ENCODE results near the gene OR52N4. TPM values are rescaled to one million over a fixed set of nuclear protein-coding genes. Genes with fewer than 3 reads are reported as not detected.

OR52N4 gene
- total and polyA plus RNA-seq, 4 donors: 0.14 TPM; not detected in 3

DNA sequence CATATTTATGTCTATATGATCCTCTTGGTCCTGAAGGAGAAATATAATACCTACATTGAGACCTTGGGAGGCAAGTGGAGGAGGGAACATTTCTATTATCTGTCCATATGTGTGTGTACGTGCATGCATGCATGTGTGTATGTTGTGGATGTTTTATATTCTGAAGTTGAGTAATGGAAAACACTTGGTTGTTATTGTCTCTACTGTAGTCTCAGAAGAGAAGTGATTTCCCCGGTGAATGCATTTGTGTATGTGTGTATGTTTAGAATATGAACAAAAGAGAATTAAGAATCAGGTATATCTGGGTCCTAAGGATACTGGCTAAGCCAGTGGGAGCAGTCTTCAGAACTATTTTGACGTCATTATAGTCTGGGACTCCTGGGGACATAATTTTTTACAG lies 37.1 kb downstream of the OR52N4 start, which contains the start of gene OR52N1 (continued):
- TF ChIP-seq SP1 (IDR thresholded peaks at IDR 0.05) (no peak), RXRA (IDR thresholded peaks at IDR 0.05) (no peak)

DNA sequence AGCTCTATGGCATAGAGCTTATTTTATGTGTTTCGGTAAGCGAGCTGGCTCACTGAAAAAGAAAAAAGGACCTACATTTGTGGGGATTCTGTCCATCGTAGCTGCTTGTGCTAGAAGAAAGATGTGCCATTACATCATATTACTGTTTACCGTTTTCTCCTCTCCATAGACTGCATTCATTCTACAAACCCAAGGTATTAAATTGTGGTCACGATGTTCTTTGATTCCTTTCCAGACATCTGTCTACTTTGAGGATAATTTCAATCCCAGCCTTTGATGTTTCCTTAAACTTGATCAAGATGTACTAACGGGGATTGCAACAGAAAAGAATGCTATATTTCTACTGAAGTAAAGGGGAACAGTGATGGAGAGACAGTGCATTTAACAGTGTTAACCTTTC lies 42.5 kb downstream of the OR52N4 start:
- no peaks in the 10 kb centered on the region for H3K36me3 ChIP-seq (ENCODE audit: control insufficient read depth in 4 of 4, insufficient read depth in 3 of 4, low read depth in 1 of 4, low read length in 3 of 4)
- WGBS: 84% methylated on average over 6 of the region's 6 CpGs
- H3K27me3 ChIP-seq (ENCODE audit: control insufficient read depth in 4 of 4, insufficient read depth in 4 of 4, low read length in 3 of 4): peaks cover 0 to 3% (median 0%) of the 10 kb centered on the region in 4 donors
- H3K9ac ChIP-seq (ENCODE audit: low read depth in 1 of 2, low read length in 2 of 2): no peak overlapping the region
- no peak for DNase-seq (ENCODE audit: low spot score)
- TF ChIP-seq, protein P1, sequence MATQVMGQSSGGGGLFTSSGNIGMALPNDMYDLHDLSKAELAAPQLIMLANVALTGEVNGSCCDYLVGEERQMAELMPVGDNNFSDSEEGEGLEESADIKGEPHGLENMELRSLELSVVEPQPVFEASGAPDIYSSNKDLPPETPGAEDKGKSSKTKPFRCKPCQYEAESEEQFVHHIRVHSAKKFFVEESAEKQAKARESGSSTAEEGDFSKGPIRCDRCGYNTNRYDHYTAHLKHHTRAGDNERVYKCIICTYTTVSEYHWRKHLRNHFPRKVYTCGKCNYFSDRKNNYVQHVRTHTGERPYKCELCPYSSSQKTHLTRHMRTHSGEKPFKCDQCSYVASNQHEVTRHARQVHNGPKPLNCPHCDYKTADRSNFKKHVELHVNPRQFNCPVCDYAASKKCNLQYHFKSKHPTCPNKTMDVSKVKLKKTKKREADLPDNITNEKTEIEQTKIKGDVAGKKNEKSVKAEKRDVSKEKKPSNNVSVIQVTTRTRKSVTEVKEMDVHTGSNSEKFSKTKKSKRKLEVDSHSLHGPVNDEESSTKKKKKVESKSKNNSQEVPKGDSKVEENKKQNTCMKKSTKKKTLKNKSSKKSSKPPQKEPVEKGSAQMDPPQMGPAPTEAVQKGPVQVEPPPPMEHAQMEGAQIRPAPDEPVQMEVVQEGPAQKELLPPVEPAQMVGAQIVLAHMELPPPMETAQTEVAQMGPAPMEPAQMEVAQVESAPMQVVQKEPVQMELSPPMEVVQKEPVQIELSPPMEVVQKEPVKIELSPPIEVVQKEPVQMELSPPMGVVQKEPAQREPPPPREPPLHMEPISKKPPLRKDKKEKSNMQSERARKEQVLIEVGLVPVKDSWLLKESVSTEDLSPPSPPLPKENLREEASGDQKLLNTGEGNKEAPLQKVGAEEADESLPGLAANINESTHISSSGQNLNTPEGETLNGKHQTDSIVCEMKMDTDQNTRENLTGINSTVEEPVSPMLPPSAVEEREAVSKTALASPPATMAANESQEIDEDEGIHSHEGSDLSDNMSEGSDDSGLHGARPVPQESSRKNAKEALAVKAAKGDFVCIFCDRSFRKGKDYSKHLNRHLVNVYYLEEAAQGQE (IDR thresholded peaks at IDR 0.05): no peak
- TF ChIP-seq, protein P2, sequence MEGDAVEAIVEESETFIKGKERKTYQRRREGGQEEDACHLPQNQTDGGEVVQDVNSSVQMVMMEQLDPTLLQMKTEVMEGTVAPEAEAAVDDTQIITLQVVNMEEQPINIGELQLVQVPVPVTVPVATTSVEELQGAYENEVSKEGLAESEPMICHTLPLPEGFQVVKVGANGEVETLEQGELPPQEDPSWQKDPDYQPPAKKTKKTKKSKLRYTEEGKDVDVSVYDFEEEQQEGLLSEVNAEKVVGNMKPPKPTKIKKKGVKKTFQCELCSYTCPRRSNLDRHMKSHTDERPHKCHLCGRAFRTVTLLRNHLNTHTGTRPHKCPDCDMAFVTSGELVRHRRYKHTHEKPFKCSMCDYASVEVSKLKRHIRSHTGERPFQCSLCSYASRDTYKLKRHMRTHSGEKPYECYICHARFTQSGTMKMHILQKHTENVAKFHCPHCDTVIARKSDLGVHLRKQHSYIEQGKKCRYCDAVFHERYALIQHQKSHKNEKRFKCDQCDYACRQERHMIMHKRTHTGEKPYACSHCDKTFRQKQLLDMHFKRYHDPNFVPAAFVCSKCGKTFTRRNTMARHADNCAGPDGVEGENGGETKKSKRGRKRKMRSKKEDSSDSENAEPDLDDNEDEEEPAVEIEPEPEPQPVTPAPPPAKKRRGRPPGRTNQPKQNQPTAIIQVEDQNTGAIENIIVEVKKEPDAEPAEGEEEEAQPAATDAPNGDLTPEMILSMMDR (IDR thresholded peaks at IDR 0.05; ENCODE audit: low read depth, low read length, missing input control): no peak
- TF ChIP-seq SP1 (IDR thresholded peaks at IDR 0.05) (no peak), HNF4A (conservative IDR thresholded peaks at IDR 0.05) (no peak), RXRA (IDR thresholded peaks at IDR 0.05) (no peak), EGR1 (IDR thresholded peaks at IDR 0.05; ENCODE audit: low read depth in 2 of 2) (no peak), HNF4G (IDR thresholded peaks at IDR 0.05) (no peak)
- TF ChIP-seq, protein P3, sequence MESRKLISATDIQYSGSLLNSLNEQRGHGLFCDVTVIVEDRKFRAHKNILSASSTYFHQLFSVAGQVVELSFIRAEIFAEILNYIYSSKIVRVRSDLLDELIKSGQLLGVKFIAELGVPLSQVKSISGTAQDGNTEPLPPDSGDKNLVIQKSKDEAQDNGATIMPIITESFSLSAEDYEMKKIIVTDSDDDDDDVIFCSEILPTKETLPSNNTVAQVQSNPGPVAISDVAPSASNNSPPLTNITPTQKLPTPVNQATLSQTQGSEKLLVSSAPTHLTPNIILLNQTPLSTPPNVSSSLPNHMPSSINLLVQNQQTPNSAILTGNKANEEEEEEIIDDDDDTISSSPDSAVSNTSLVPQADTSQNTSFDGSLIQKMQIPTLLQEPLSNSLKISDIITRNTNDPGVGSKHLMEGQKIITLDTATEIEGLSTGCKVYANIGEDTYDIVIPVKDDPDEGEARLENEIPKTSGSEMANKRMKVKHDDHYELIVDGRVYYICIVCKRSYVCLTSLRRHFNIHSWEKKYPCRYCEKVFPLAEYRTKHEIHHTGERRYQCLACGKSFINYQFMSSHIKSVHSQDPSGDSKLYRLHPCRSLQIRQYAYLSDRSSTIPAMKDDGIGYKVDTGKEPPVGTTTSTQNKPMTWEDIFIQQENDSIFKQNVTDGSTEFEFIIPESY (IDR thresholded peaks at IDR 0.05): no peak
- H3K4me1 ChIP-seq (ENCODE audit: control insufficient read depth in 4 of 4, insufficient read depth in 4 of 4, low read length in 3 of 4): no peaks in the 10 kb centered on the region
- H3K27ac ChIP-seq (ENCODE audit: low read depth in 1 of 2, low read length in 2 of 2): no peak overlapping the region
- no peak overlapping the region for H3K4me3 ChIP-seq (ENCODE audit: low read depth in 1 of 3, low read length in 3 of 3)
- no peaks in the 10 kb centered on the region for H3K9me3 ChIP-seq (ENCODE audit: control insufficient read depth in 4 of 4, low read length in 3 of 4)

DNA sequence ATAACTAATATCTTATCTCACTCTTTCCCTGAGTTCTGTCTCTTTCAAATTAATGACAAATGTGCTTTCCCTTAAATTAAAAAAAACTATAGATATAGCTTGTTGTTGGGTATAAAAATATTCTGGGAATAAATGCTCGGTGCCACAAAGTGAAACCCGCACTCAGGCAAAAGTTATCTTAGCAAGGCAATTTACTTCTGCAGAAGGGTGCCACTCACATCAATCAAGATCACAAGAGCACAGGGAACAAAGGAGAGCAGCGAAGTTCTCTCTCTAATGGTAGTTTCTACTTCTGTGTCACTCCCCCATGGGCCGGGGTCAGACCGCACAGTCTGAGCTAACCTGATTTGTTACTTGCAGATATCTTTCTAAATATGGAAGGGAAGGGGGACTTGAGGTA lies 49.9 kb downstream of the OR52N4 start:
- DNase-seq (ENCODE audit: low spot score): no peak
- 91% methylated on average over 5 of the region's 5 CpGs for WGBS
- H3K27ac ChIP-seq (ENCODE audit: low read depth in 1 of 2, low read length in 2 of 2): no peak overlapping the region
- H3K36me3 ChIP-seq (ENCODE audit: control insufficient read depth in 4 of 4, insufficient read depth in 3 of 4, low read depth in 1 of 4, low read length in 3 of 4): no peaks in the 10 kb centered on the region
- no peak overlapping the region for H3K4me3 ChIP-seq (ENCODE audit: low read depth in 1 of 3, low read length in 3 of 3)
- peaks cover 0 to 2% (median 0%) of the 10 kb centered on the region in 4 donors for H3K9me3 ChIP-seq (ENCODE audit: control insufficient read depth in 4 of 4, low read length in 3 of 4)
- peaks cover 0 to 9% (median 6%) of the 10 kb centered on the region in 4 donors for H3K4me1 ChIP-seq (ENCODE audit: control insufficient read depth in 4 of 4, insufficient read depth in 4 of 4, low read length in 3 of 4)
- H3K9ac ChIP-seq (ENCODE audit: low read depth in 1 of 2, low read length in 2 of 2): no peak overlapping the region
- H3K27me3 ChIP-seq (ENCODE audit: control insufficient read depth in 4 of 4, insufficient read depth in 4 of 4, low read length in 3 of 4): no peaks in the 10 kb centered on the region
- TF ChIP-seq, protein P4, sequence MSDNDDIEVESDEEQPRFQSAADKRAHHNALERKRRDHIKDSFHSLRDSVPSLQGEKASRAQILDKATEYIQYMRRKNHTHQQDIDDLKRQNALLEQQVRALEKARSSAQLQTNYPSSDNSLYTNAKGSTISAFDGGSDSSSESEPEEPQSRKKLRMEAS (IDR thresholded peaks at IDR 0.05): no peak
- TF ChIP-seq FOXA2 (IDR thresholded peaks at IDR 0.05): no peak
- TF ChIP-seq, protein P3 (IDR thresholded peaks at IDR 0.05): no peak
- TF ChIP-seq, protein P2 (IDR thresholded peaks at IDR 0.05; ENCODE audit: low read depth, low read length, missing input control): no peak
- TF ChIP-seq, protein P5, sequence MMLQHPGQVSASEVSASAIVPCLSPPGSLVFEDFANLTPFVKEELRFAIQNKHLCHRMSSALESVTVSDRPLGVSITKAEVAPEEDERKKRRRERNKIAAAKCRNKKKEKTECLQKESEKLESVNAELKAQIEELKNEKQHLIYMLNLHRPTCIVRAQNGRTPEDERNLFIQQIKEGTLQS (IDR thresholded peaks at IDR 0.05): no peak
- no peak for TF ChIP-seq FOXA1 (IDR thresholded peaks at IDR 0.05)
- no peak for TF ChIP-seq SP1 (IDR thresholded peaks at IDR 0.05)
- TF ChIP-seq EGR1 (IDR thresholded peaks at IDR 0.05; ENCODE audit: low read depth in 2 of 2): no peak
- TF ChIP-seq RAD21 (IDR thresholded peaks at IDR 0.05): no peak

All from liver (tissue), 9 donors.